ENCODE data around the gene ACOT12. TPM values are rescaled to one million over a fixed set of nuclear protein-coding genes. Genes with fewer than 3 reads are reported as not detected.
"Not testable (repeated sequence)": the region's sequence is repeated elsewhere in the genome, so short reads cannot be mapped to it uniquely, and the experiment has no call there.

Gene ACOT12
- total and polyA plus RNA-seq, 7 experiments from 2014 or later, result 0.46 to 1.1 TPM; not detected in 5

DNA sequence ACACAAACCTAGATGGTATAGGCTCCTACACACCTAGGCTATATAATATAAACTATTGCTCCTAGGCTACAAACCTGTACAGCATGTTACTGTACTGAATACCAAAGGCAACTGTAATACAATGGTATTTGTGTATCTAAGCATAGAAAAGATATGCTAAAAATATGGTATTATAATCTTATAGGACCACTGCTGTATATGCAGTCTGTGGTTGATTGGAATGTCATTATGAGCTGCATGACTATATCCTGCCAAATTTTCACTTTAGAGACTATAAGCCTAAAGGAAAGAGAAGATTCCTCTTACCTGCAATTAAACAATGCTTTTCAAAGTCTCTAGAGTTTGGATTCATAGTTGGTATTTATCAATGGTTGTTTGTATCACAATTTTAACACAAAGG, 24.7 kb upstream of the ACOT12 start:
- no peak for DNase-seq

DNA sequence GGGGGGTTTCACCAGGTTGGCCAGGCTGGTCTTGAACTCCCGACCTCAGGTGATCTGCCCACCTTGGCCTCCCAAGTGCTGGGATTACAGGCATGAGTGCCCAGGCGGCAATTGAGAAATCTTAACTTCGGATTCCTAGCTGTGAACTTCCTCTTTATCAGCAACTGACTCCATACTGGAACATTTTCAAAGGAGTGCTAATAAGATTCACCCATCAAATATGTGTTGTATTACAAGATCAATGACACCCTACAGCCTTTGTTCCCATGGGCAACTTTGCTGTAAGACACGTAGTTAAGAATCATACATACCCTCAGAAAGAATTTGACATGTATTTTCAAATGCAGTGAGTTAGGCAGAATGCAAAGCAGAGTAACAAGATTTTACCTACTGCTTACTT, 23.1 kb upstream of the ACOT12 start:
- Mint-ChIP-seq H3K9me3 (no peaks in the 10 kb centered on the region), H3K27ac (no peak overlapping the region)

More for the DNA sequence above, 24.7 kb upstream of the ACOT12 start:
- ChIA-PET CTCF (interaction anchor here (0.5 kb wide), 1 partner anchor 326 kb away, joined by 6 read pairs; no protein-coding TSS in a partner anchor), POLR2A (no interaction called here)
- H3K36me3 Mint-ChIP-seq, result peaks cover 4 to 56% (median 26%) of the 10 kb centered on the region in 5 donors
- no peak for ATAC-seq
- H3K27me3 ChIP-seq (ENCODE audit: control insufficient read depth in 2 of 2, insufficient read depth in 2 of 2, low read length in 2 of 2), result no peaks in the 10 kb centered on the region
- intact Hi-C loops (cut with micrococcal nuclease), result no loop called here
- no peak overlapping the region for H3K4me3 ChIP-seq (ENCODE audit: low read length)
- no peaks in the 10 kb centered on the region for H3K4me1 ChIP-seq (ENCODE audit: control insufficient read depth in 2 of 2, insufficient read depth in 2 of 2, low read length in 2 of 2)
- H3K27me3 Mint-ChIP-seq, result no peaks in the 10 kb centered on the region
- H3K9me3 ChIP-seq (ENCODE audit: control insufficient read depth in 2 of 3, low read length in 3 of 3), result no peaks in the 10 kb centered on the region
- no peak overlapping the region for H3K27ac Mint-ChIP-seq
- peaks cover 0 to 31% (median 0%) of the 10 kb centered on the region in 7 donors for H3K4me1 Mint-ChIP-seq
- H3K36me3 ChIP-seq (ENCODE audit: control insufficient read depth in 2 of 3, insufficient read depth in 3 of 3, low read length in 3 of 3), result peaks cover 0 to 13% (median 11%) of the 10 kb centered on the region in 3 experiments
- no peak overlapping the region for H3K4me3 Mint-ChIP-seq
- H3K27ac ChIP-seq (ENCODE audit: low read depth, low read length), result no peak overlapping the region
- H3K9me3 Mint-ChIP-seq, result no peaks in the 10 kb centered on the region

DNA sequence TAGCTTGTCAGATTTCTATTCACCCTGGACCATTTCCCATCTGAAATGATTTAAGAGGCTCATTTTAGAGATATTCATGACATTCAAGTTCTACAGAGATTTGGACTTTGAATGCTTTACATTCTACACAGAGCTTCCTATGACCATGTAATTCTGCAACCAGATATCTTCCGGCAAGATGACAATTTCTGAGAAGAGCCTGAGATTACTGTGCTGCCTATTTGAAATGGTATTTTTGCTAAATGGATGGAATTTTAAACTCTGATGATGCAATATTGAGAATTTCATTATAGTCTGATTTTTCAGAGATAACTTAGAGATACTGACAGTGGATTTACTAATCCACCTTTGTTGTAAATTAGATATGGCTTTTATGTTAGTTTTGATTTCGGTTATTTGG, 16.0 kb upstream of the ACOT12 start:
- Mint-ChIP-seq H3K36me3 (peaks cover 0 to 39% (median 12%) of the 10 kb centered on the region in 5 donors), H3K4me3 (no peak overlapping the region), H3K27me3 (no peaks in the 10 kb centered on the region), H3K27ac (no peak overlapping the region), H3K4me1 (no peaks in the 10 kb centered on the region), H3K9me3 (no peaks in the 10 kb centered on the region)
- no peaks in the 10 kb centered on the region for H3K4me1 ChIP-seq (ENCODE audit: control insufficient read depth in 2 of 2, insufficient read depth in 2 of 2, low read length in 2 of 2)
- no peaks in the 10 kb centered on the region for H3K36me3 ChIP-seq (ENCODE audit: control insufficient read depth in 2 of 3, insufficient read depth in 3 of 3, low read length in 3 of 3)
- no peak for ATAC-seq
- DNase-seq, result no peak
- ChIA-PET POLR2A (no interaction called here), CTCF (interaction anchor here (1.2 kb wide), 1 partner anchor 816 kb away, joined by 3 read pairs; no protein-coding TSS in a partner anchor)
- intact Hi-C loops (cut with micrococcal nuclease), result no loop called here
- H3K27me3 ChIP-seq (ENCODE audit: control insufficient read depth in 2 of 2, insufficient read depth in 2 of 2, low read length in 2 of 2), result no peaks in the 10 kb centered on the region
- no peak overlapping the region for H3K4me3 ChIP-seq (ENCODE audit: low read length)
- no peak overlapping the region for H3K27ac ChIP-seq (ENCODE audit: low read depth, low read length)
- no peaks in the 10 kb centered on the region for H3K9me3 ChIP-seq (ENCODE audit: control insufficient read depth in 2 of 3, low read length in 3 of 3)

More for the DNA sequence above, 23.1 kb upstream of the ACOT12 start:
- Histone ChIP-seq H3K27ac (ENCODE audit: low read depth, low read length) (no peak overlapping the region), H3K27me3 (ENCODE audit: control insufficient read depth in 2 of 2, insufficient read depth in 2 of 2, low read length in 2 of 2) (no peaks in the 10 kb centered on the region), H3K36me3 (ENCODE audit: control insufficient read depth in 2 of 3, insufficient read depth in 3 of 3, low read length in 3 of 3) (peaks cover 0 to 13% (median 11%) of the 10 kb centered on the region in 3 experiments), H3K9me3 (ENCODE audit: control insufficient read depth in 2 of 3, low read length in 3 of 3) (no peaks in the 10 kb centered on the region), H3K4me3 (ENCODE audit: low read length) (no peak overlapping the region), H3K4me1 (ENCODE audit: control insufficient read depth in 2 of 2, insufficient read depth in 2 of 2, low read length in 2 of 2) (no peaks in the 10 kb centered on the region)
- DNase-seq (no peak), ATAC-seq (no peak)
- peaks cover 0 to 26% (median 0%) of the 10 kb centered on the region in 7 donors for H3K4me1 Mint-ChIP-seq
- H3K27me3 Mint-ChIP-seq, result no peaks in the 10 kb centered on the region
- H3K4me3 Mint-ChIP-seq, result no peak overlapping the region
- H3K36me3 Mint-ChIP-seq, result peaks cover 4 to 55% (median 26%) of the 10 kb centered on the region in 5 donors
- POLR2A ChIA-PET, result no interaction called here
- intact Hi-C loops (cut with micrococcal nuclease), result no loop called here
- CTCF ChIA-PET, result no interaction called here

DNA sequence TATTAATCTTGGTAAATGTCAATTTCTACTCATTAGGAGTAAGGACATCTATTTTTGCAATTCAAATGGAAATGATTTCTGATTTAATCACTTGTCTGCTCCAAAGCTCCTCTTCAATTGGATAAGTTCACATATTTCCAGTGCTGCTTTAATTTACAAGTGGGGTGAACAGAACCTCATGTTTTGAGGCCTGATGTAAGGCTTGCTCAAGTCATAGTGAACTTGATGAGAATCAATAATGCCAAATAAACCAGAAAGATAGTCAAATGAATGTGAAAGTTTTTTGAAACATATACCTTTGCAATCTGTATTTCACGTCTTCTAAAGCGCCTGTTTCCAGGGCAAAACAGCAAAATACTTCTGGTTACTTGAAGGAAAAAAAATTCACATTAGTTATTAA, 15.4 kb upstream of the ACOT12 start:
- ChIA-PET POLR2A (no interaction called here), CTCF (no interaction called here)
- no peak overlapping the region for H3K27ac Mint-ChIP-seq
- H3K36me3 Mint-ChIP-seq, result peaks cover 0 to 36% (median 9%) of the 10 kb centered on the region in 5 donors
- no peaks in the 10 kb centered on the region for H3K9me3 Mint-ChIP-seq
- intact Hi-C loops (cut with micrococcal nuclease), result no loop called here
- no peak overlapping the region for H3K4me3 Mint-ChIP-seq
- no peaks in the 10 kb centered on the region for H3K4me1 Mint-ChIP-seq
- Histone ChIP-seq H3K27ac (ENCODE audit: low read depth, low read length) (no peak overlapping the region), H3K9me3 (ENCODE audit: control insufficient read depth in 2 of 3, low read length in 3 of 3) (no peaks in the 10 kb centered on the region), H3K36me3 (ENCODE audit: control insufficient read depth in 2 of 3, insufficient read depth in 3 of 3, low read length in 3 of 3) (no peaks in the 10 kb centered on the region), H3K4me1 (ENCODE audit: control insufficient read depth in 2 of 2, insufficient read depth in 2 of 2, low read length in 2 of 2) (no peaks in the 10 kb centered on the region), H3K4me3 (ENCODE audit: low read length) (no peak overlapping the region), H3K27me3 (ENCODE audit: control insufficient read depth in 2 of 2, insufficient read depth in 2 of 2, low read length in 2 of 2) (no peaks in the 10 kb centered on the region)
- no peak for DNase-seq
- ATAC-seq, result no peak
- no peaks in the 10 kb centered on the region for H3K27me3 Mint-ChIP-seq

DNA sequence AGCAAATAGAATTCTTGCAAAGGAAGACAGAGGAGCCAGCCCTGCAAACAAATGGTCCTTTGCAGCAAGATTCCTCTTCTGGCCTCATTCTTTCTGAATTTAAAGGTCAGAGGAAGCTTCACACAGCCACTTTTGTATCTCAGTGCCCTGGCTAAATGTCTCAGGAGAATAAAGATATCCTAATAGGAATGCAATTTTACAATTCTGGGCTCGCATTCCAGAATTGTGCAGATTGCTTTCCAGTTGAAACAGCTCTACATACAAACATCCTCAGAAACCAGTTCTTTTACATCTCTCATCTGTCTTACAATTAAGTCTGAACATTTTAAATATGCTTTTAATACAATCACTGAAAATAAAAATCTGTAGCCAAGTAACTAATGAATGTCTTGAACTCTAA, 14.6 kb upstream of the ACOT12 start:
- intact Hi-C loops (cut with micrococcal nuclease), result no loop called here
- ATAC-seq, result no peak
- CTCF ChIA-PET, result no interaction called here
- Histone ChIP-seq H3K4me3 (ENCODE audit: low read length) (no peak overlapping the region), H3K4me1 (ENCODE audit: control insufficient read depth in 2 of 2, insufficient read depth in 2 of 2, low read length in 2 of 2) (no peaks in the 10 kb centered on the region), H3K27me3 (ENCODE audit: control insufficient read depth in 2 of 2, insufficient read depth in 2 of 2, low read length in 2 of 2) (no peaks in the 10 kb centered on the region), H3K9me3 (ENCODE audit: control insufficient read depth in 2 of 3, low read length in 3 of 3) (no peaks in the 10 kb centered on the region), H3K36me3 (ENCODE audit: control insufficient read depth in 2 of 3, insufficient read depth in 3 of 3, low read length in 3 of 3) (no peaks in the 10 kb centered on the region), H3K27ac (ENCODE audit: low read depth, low read length) (no peak overlapping the region)
- POLR2A ChIA-PET, result interaction anchor here (0.6 kb wide), 1 partner anchor 57 kb away, joined by 3 read pairs; no protein-coding TSS in a partner anchor
- no peak overlapping the region for H3K27ac Mint-ChIP-seq
- no peak for DNase-seq
- H3K9me3 Mint-ChIP-seq, result peaks cover 0 to 2% (median 0%) of the 10 kb centered on the region in 11 donors
- peaks cover 0 to 40% (median 9%) of the 10 kb centered on the region in 5 donors for H3K36me3 Mint-ChIP-seq
- no peaks in the 10 kb centered on the region for H3K4me1 Mint-ChIP-seq
- no peak overlapping the region for H3K4me3 Mint-ChIP-seq
- H3K27me3 Mint-ChIP-seq, result peaks cover 0 to 4% (median 0%) of the 10 kb centered on the region in 5 donors

DNA sequence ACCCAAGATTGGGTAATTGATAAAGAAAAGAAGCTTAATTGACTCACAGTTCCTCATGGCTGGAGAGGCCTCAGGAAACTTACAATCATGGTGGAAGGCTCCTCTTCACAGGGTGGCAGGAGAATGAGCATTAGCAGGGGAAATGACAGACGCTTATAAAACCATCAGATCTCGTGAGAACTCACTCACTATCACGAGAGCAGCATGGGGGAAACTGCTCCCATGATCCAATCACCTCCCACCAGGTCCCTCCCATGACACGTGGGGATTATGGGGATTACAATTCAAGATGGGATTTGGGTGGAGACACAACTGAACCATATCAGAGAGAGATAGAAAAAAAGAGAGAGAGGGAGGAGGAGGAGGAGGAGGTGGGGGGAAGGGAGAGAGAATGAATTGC, 13.9 kb upstream of the ACOT12 start:
- H3K27ac Mint-ChIP-seq, result peak overlapping the region in 1 of 9 donors; percentile 31

DNA sequence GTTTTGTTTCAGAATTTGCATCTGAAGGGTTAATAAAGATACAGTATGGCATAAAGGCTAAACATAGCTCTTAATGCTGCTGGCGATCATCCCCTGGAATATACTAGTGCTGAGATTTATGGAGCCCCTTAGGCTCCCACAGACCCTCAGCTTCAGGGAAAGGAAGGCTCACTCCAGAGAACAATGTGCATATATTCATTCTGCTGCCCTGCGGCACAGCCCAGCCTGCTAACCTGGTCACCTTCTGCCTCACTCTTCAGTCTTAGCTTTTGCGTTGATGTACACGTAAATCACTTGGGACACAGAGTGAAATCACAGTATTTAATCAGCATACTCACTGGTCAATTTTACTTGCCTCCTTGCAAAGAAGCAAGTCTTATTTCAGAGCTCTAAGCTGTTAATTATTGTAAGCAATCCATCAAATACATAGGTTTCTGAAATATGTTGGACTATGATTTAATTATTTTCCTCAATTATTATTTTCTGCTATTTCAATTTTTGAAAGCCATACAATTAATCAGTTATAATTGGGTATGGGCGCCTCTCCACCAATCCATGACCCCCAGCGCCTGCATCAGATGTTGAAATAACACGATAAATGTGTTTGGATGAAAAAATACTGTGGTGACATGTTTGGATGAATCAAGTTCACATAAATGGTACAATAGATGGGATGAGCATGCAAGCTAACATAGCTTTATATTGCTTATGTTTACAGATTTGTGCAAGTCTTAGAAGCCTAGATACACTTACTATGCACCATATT, 11.4 kb upstream of the ACOT12 start:
- Histone ChIP-seq H3K4me1 (ENCODE audit: control insufficient read depth in 2 of 2, insufficient read depth in 2 of 2, low read length in 2 of 2) (no peaks in the 10 kb centered on the region), H3K27me3 (ENCODE audit: control insufficient read depth in 2 of 2, insufficient read depth in 2 of 2, low read length in 2 of 2) (no peaks in the 10 kb centered on the region), H3K4me3 (ENCODE audit: low read length) (no peak overlapping the region), H3K36me3 (ENCODE audit: control insufficient read depth in 2 of 3, insufficient read depth in 3 of 3, low read length in 3 of 3) (no peaks in the 10 kb centered on the region), H3K9me3 (ENCODE audit: control insufficient read depth in 2 of 3, low read length in 3 of 3) (no peaks in the 10 kb centered on the region), H3K27ac (ENCODE audit: low read depth, low read length) (no peak overlapping the region)
- DNase-seq (no peak), ATAC-seq (no peak)
- ChIA-PET CTCF (no interaction called here), POLR2A (no interaction called here)
- Mint-ChIP-seq H3K27me3 (peaks cover 0 to 7% (median 0%) of the 10 kb centered on the region in 5 donors), H3K36me3 (peaks cover 0 to 34% (median 9%) of the 10 kb centered on the region in 5 donors), H3K9me3 (peaks cover 0 to 2% (median 0%) of the 10 kb centered on the region in 11 donors), H3K4me1 (no peaks in the 10 kb centered on the region), H3K27ac (no peak overlapping the region), H3K4me3 (no peak overlapping the region)
- intact Hi-C loops (cut with micrococcal nuclease), result no loop called here

More for the DNA sequence above, 13.9 kb upstream of the ACOT12 start:
- CTCF ChIA-PET; POLR2A ChIA-PET; H3K4me3 ChIP-seq (ENCODE audit: low read length); H3K27me3 Mint-ChIP-seq; intact Hi-C loops (cut with micrococcal nuclease); H3K4me1 ChIP-seq (ENCODE audit: control insufficient read depth in 2 of 2, insufficient read depth in 2 of 2, low read length in 2 of 2); ATAC-seq; DNase-seq; H3K27me3 ChIP-seq (ENCODE audit: control insufficient read depth in 2 of 2, insufficient read depth in 2 of 2, low read length in 2 of 2); H3K36me3 ChIP-seq (ENCODE audit: control insufficient read depth in 2 of 3, insufficient read depth in 3 of 3, low read length in 3 of 3); H3K27ac ChIP-seq (ENCODE audit: low read depth, low read length); H3K4me3 Mint-ChIP-seq; H3K9me3 Mint-ChIP-seq; H3K4me1 Mint-ChIP-seq; H3K9me3 ChIP-seq (ENCODE audit: control insufficient read depth in 2 of 3, low read length in 3 of 3): not testable (repeated sequence)
- H3K36me3 Mint-ChIP-seq, result peaks cover 0 to 40% (median 9%) of the 10 kb centered on the region in 5 donors

All from naive thymus-derived CD4-positive, alpha-beta T cell (primary cell).